ENCODE data around the gene COMMD3. TPM values are rescaled to one million over a fixed set of nuclear protein-coding genes. Genes with fewer than 3 reads are reported as not detected.

The COMMD3 gene
- total RNA-seq, 4 donors from 2014 or later = 25.5 to 41.1 (median 31.5) TPM

- intact Hi-C loops (cut with DNase I) = no loop called here
- TF ChIP-seq CTCF (IDR thresholded peaks at IDR 0.05) = no peak
- TF ChIP-seq POLR2AphosphoS5 (IDR thresholded peaks at IDR 0.05) = no peak
- TF ChIP-seq POLR2A (IDR thresholded peaks at IDR 0.05; ENCODE audit: low read depth) = no peak
- no peak for TF ChIP-seq EP300 (IDR thresholded peaks at IDR 0.05)
- Histone ChIP-seq H3K9me3 (no peaks in the 10 kb centered on the region), H3K4me3 (no peak overlapping the region), H3K27ac (replicated peaks in 1 of 4) (no peak overlapping the region), H3K4me1 (no peaks in the 10 kb centered on the region), H3K27me3 (peaks cover 0 to 6% (median 0%) of the 10 kb centered on the region in 4 donors), H3K36me3 (no peaks in the 10 kb centered on the region)
- 49% methylated on average over 6 of the region's 6 CpGs for WGBS
- no peak for DNase-seq (ENCODE audit: extremely low spot score)
Observed at GRCh38 chr10:22280078-22280477, 36.1 kb upstream of the COMMD3 start.

- Histone ChIP-seq H3K4me1 (no peaks in the 10 kb centered on the region), H3K36me3 (no peaks in the 10 kb centered on the region), H3K9me3 (no peaks in the 10 kb centered on the region), H3K27me3 (peaks cover 0 to 5% (median 0%) of the 10 kb centered on the region in 4 donors), H3K27ac (replicated peaks in 1 of 4) (no peak overlapping the region), H3K4me3 (no peak overlapping the region)
- 95% methylated on average over 3 of the region's 3 CpGs for WGBS
- DNase-seq (ENCODE audit: extremely low spot score) = peak; percentile 31
- TF ChIP-seq CTCF (IDR thresholded peaks at IDR 0.05) (no peak), POLR2AphosphoS5 (IDR thresholded peaks at IDR 0.05) (no peak), POLR2A (IDR thresholded peaks at IDR 0.05; ENCODE audit: low read depth) (no peak), EP300 (IDR thresholded peaks at IDR 0.05) (no peak)
- intact Hi-C loops (cut with DNase I) = no loop called here
Observed at GRCh38 chr10:22285130-22285529, 31.1 kb upstream of the COMMD3 start.

- intact Hi-C loops (cut with DNase I) = no loop called here
- no peak for DNase-seq (ENCODE audit: extremely low spot score)
- Histone ChIP-seq H3K9me3 (no peaks in the 10 kb centered on the region), H3K27ac (replicated peaks in 1 of 4) (no peak overlapping the region), H3K4me3 (no peak overlapping the region), H3K27me3 (peaks cover 0 to 3% (median 0%) of the 10 kb centered on the region in 4 donors), H3K36me3 (no peaks in the 10 kb centered on the region), H3K4me1 (no peaks in the 10 kb centered on the region)
- TF ChIP-seq POLR2AphosphoS5 (IDR thresholded peaks at IDR 0.05) = no peak
- TF ChIP-seq EP300 (IDR thresholded peaks at IDR 0.05) = no peak
- no peak for TF ChIP-seq CTCF (IDR thresholded peaks at IDR 0.05)
- TF ChIP-seq POLR2A (IDR thresholded peaks at IDR 0.05; ENCODE audit: low read depth) = no peak
- WGBS = 90% methylated on average over 3 of the region's 3 CpGs
Observed at GRCh38 chr10:22293747-22294404, 22.3 kb upstream of the COMMD3 start.

GRCh38 chr10:22294694-22295093, 21.5 kb upstream of the COMMD3 start:
- intact Hi-C loops (cut with DNase I) = no loop called here
- no peaks in the 10 kb centered on the region for H3K4me1 ChIP-seq
- no peak for DNase-seq (ENCODE audit: extremely low spot score)
- no peak overlapping the region for H3K4me3 ChIP-seq
- H3K27ac ChIP-seq (replicated peaks in 1 of 4) = no peak overlapping the region
- no peak for TF ChIP-seq POLR2A (IDR thresholded peaks at IDR 0.05; ENCODE audit: low read depth)
- no peak for TF ChIP-seq CTCF (IDR thresholded peaks at IDR 0.05)
- TF ChIP-seq POLR2AphosphoS5 (IDR thresholded peaks at IDR 0.05) = no peak
- TF ChIP-seq EP300 (IDR thresholded peaks at IDR 0.05) = no peak
- WGBS = 56% methylated on average over 2 of the region's 2 CpGs
- peaks cover 0 to 8% (median 0%) of the 10 kb centered on the region in 4 donors for H3K27me3 ChIP-seq
- H3K36me3 ChIP-seq = no peaks in the 10 kb centered on the region
- no peaks in the 10 kb centered on the region for H3K9me3 ChIP-seq

GRCh38 chr10:22301193-22301592, 15.0 kb upstream of the COMMD3 start:
- intact Hi-C loops (cut with DNase I) = no loop called here
- TF ChIP-seq POLR2AphosphoS5 (IDR thresholded peaks at IDR 0.05) = no peak
- TF ChIP-seq POLR2A (IDR thresholded peaks at IDR 0.05; ENCODE audit: low read depth) = no peak
- TF ChIP-seq EP300 (IDR thresholded peaks at IDR 0.05) = no peak
- no peak for TF ChIP-seq CTCF (IDR thresholded peaks at IDR 0.05)
- Histone ChIP-seq H3K36me3 (no peaks in the 10 kb centered on the region), H3K27me3 (peaks cover 0 to 9% (median 0%) of the 10 kb centered on the region in 4 donors), H3K9me3 (no peaks in the 10 kb centered on the region), H3K4me3 (no peak overlapping the region), H3K4me1 (no peaks in the 10 kb centered on the region), H3K27ac (replicated peaks in 1 of 4) (no peak overlapping the region)
- no peak for DNase-seq (ENCODE audit: extremely low spot score)
- WGBS = 95% methylated on average over 4 of the region's 4 CpGs

Data from esophagus muscularis mucosa (tissue), 4 donors.